ENCODE data around the gene NEIL1. TPM values are rescaled to one million over a fixed set of nuclear protein-coding genes. Genes with fewer than 3 reads are reported as not detected.
A peak's percentile ranks its signal among the peaks of the same experiment; 100 is the strongest.

The NEIL1 gene
- total RNA-seq, 2 experiments from 2014 or later, result 4.0 to 5.6 TPM

- Mint-ChIP-seq H3K27me3 (ENCODE audit: low read depth) (no peaks in the 10 kb centered on the region), H3K9me3 (no peaks in the 10 kb centered on the region), H3K27ac (no peak overlapping the region), H3K4me3 (no peak overlapping the region), H3K36me3 (ENCODE audit: low read depth) (peaks cover 17% of the 10 kb centered on the region), H3K4me1 (ENCODE audit: low read depth) (no peaks in the 10 kb centered on the region)
- CTCF ChIA-PET, result no interaction called here
- intact Hi-C loops (cut with micrococcal nuclease), result no loop called here
- DNase-seq, result no peak
These were observed 14.0 kb downstream of the NEIL1 start for GRCh38 chr15:75360856-75361255.

GRCh38 chr15:75361361-75361988, 14.6 kb downstream of the NEIL1 start:
- Mint-ChIP-seq H3K27me3 (ENCODE audit: low read depth) (no peaks in the 10 kb centered on the region), H3K27ac (no peak overlapping the region), H3K4me1 (ENCODE audit: low read depth) (no peaks in the 10 kb centered on the region), H3K36me3 (ENCODE audit: low read depth) (peaks cover 16% of the 10 kb centered on the region), H3K4me3 (no peak overlapping the region), H3K9me3 (no peaks in the 10 kb centered on the region)
- CTCF ChIA-PET, result no interaction called here
- DNase-seq, result no peak
- intact Hi-C loops (cut with micrococcal nuclease), result no loop called here

DNA sequence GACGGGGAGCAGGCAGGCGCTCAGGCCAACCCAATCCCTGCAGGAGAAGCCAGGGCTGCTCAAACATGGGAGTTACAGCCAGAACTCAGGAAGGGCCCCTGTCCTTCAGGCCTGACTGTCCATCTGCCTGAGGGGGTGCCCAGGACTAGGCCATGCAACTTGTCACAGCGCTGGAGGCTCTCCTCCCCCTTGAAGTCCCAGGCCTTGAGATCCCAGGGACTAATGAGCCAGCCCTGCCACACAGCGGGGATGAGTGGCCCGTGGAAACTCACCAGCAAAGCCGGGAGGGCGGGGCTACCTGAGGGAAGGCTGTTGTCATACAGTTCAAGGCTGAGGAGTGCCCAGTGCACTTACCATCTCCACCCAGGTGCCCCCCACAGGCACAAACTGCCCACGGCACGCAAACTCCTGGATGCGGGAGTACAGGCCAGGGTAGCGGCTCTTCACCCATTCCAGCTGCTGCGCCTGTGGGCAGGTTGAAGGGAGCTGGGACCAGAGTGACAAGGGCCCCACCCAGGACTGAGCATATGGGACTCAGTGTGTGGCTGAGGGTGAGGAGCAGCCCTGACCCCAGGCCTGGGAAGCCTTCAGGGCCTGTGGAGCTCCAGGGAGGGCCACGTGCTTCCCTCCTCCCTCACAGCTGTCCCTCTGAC, 15.3 kb downstream of the NEIL1 start:
- intact Hi-C loops (cut with micrococcal nuclease), result no loop called here
- no peak for DNase-seq
- H3K4me3 Mint-ChIP-seq, result no peak overlapping the region
- H3K27me3 Mint-ChIP-seq (ENCODE audit: low read depth), result no peaks in the 10 kb centered on the region
- H3K4me1 Mint-ChIP-seq (ENCODE audit: low read depth), result peaks cover 5% of the 10 kb centered on the region
- CTCF ChIA-PET, result no interaction called here
- H3K36me3 Mint-ChIP-seq (ENCODE audit: low read depth), result peaks cover 18% of the 10 kb centered on the region
- H3K9me3 Mint-ChIP-seq, result no peaks in the 10 kb centered on the region
- no peak overlapping the region for H3K27ac Mint-ChIP-seq

- no peaks in the 10 kb centered on the region for H3K9me3 Mint-ChIP-seq
- peaks cover 17% of the 10 kb centered on the region for H3K36me3 Mint-ChIP-seq (ENCODE audit: low read depth)
- peaks cover 11% of the 10 kb centered on the region for H3K4me1 Mint-ChIP-seq (ENCODE audit: low read depth)
- no peaks in the 10 kb centered on the region for H3K27me3 Mint-ChIP-seq (ENCODE audit: low read depth)
- no peak for DNase-seq
- CTCF ChIA-PET, result interaction anchor here (0.6 kb wide), 1 partner anchor 96 kb away, joined by 3 read pairs; no protein-coding TSS in a partner anchor
- no peak overlapping the region for H3K4me3 Mint-ChIP-seq
- intact Hi-C loops (cut with micrococcal nuclease), result no loop called here
- H3K27ac Mint-ChIP-seq, result no peak overlapping the region
These were observed 15.9 kb downstream of the NEIL1 start for GRCh38 chr15:75362642-75363249.

DNA sequence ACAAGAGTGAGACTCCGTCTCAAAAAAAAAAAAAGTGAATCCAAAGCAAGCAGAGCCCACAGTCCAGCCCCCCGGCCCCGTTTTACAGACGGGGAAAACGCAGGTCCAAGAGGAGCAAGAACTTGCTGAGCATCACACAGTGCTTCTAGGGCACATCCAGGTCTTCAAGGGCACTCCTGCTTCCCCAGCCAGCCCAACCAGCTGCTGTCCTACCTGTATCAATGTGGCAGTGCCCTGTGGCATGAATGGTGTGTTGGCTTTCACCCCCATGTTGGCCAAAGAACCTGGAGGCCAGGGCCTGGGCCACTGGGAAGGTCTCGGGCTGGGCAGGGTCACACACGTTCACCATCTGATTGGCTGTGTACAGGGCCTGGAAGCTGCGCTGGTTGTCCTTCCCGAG, 16.9 kb downstream of the NEIL1 start:
- no peaks in the 10 kb centered on the region for H3K9me3 Mint-ChIP-seq
- H3K27ac Mint-ChIP-seq, result no peak overlapping the region
- peaks cover 14% of the 10 kb centered on the region for H3K4me1 Mint-ChIP-seq (ENCODE audit: low read depth)
- no peaks in the 10 kb centered on the region for H3K27me3 Mint-ChIP-seq (ENCODE audit: low read depth)
- H3K4me3 Mint-ChIP-seq, result no peak overlapping the region
- CTCF ChIA-PET, result interaction anchor here (0.6 to 1.0 kb wide), 2 partner anchors 11 to 95 kb away, joined by 3 read pairs; no protein-coding TSS in a partner anchor
- intact Hi-C loops (cut with micrococcal nuclease), result no loop called here
- no peak for DNase-seq
- peaks cover 13% of the 10 kb centered on the region for H3K36me3 Mint-ChIP-seq (ENCODE audit: low read depth)

- Mint-ChIP-seq H3K27me3 (ENCODE audit: low read depth) (no peaks in the 10 kb centered on the region), H3K4me1 (ENCODE audit: low read depth) (peaks cover 25% of the 10 kb centered on the region), H3K4me3 (no peak overlapping the region), H3K36me3 (ENCODE audit: low read depth) (peaks cover 14% of the 10 kb centered on the region), H3K27ac (no peak overlapping the region), H3K9me3 (no peaks in the 10 kb centered on the region)
- DNase-seq, result no peak
- intact Hi-C loops (cut with micrococcal nuclease), result loop anchor here (5.0 kb wide), 2 partner anchors 142 to 437 kb away; no protein-coding TSS in a partner anchor
- CTCF ChIA-PET, result interaction anchor here (0.6 kb wide), 1 partner anchor 87 kb away, joined by 3 read pairs; no protein-coding TSS in a partner anchor
These were observed 18.0 kb downstream of the NEIL1 start for GRCh38 chr15:75364881-75365280.

DNA sequence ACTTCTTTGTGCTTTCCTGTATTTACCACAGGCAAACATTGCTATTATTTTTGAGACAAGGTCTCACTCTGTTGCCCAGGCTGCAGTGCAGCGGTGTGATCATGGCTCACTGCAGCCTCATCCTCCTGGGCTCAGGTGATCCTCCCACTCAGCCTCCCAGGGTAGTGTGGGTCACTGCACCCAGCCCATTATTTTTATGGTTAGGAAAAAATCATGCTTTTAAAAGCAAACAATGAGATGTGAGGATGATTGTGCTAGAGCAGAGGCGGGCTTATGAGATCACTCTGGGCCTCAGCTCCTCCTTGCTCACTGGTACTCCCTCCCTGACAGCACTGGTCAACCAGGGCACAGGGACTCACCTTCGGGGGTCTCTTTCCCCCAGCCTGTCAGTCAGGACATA, 19.3 kb downstream of the NEIL1 start:
- CTCF ChIA-PET, result interaction anchor here (0.6 to 3.3 kb wide), 4 partner anchors 80 to 203 kb away, joined by 3 to 30 read pairs (median 6); partner anchors contain the start of gene SIN3A
- Mint-ChIP-seq H3K27me3 (ENCODE audit: low read depth) (no peaks in the 10 kb centered on the region), H3K36me3 (ENCODE audit: low read depth) (peaks cover 14% of the 10 kb centered on the region), H3K9me3 (no peaks in the 10 kb centered on the region), H3K4me3 (no peak overlapping the region), H3K27ac (no peak overlapping the region), H3K4me1 (ENCODE audit: low read depth) (peaks cover 27% of the 10 kb centered on the region)
- DNase-seq, result no peak
- intact Hi-C loops (cut with micrococcal nuclease), result loop anchor here (5.0 kb wide), 2 partner anchors 141 to 436 kb away; no protein-coding TSS in a partner anchor

GRCh38 chr15:75367006-75367405, 20.2 kb downstream of the NEIL1 start:
- Mint-ChIP-seq H3K36me3 (ENCODE audit: low read depth) (peaks cover 20% of the 10 kb centered on the region), H3K4me1 (ENCODE audit: low read depth) (peaks cover 27% of the 10 kb centered on the region), H3K9me3 (no peaks in the 10 kb centered on the region), H3K4me3 (peak overlapping the region; percentile 9), H3K27me3 (ENCODE audit: low read depth) (no peaks in the 10 kb centered on the region), H3K27ac (no peak overlapping the region)
- DNase-seq, result no peak
- intact Hi-C loops (cut with micrococcal nuclease), result loop anchor here (1.0 to 5.0 kb wide), 3 partner anchors 140 to 435 kb away; no protein-coding TSS in a partner anchor
- CTCF ChIA-PET, result interaction anchor here (0.6 to 3.3 kb wide), 25 partner anchors 10 to 316 kb away, joined by 3 to 38 read pairs (median 5); partner anchors contain the start of genes COMMD4, IMP3, SIN3A and SNX33

GRCh38 chr15:75367406-75367912, 20.6 kb downstream of the NEIL1 start:
- peaks cover 27% of the 10 kb centered on the region for H3K4me1 Mint-ChIP-seq (ENCODE audit: low read depth)
- peak overlapping the region; percentile 53 for H3K27ac Mint-ChIP-seq
- peak overlapping the region; percentile 90 for H3K4me3 Mint-ChIP-seq
- CTCF ChIA-PET, result interaction anchor here (0.6 to 3.3 kb wide), 47 partner anchors 9 to 750 kb away, joined by 3 to 38 read pairs (median 4); partner anchors contain the start of genes COMMD4, IMP3, PTPN9 and SIN3A
- H3K9me3 Mint-ChIP-seq, result no peaks in the 10 kb centered on the region
- H3K36me3 Mint-ChIP-seq (ENCODE audit: low read depth), result peaks cover 20% of the 10 kb centered on the region
- no peaks in the 10 kb centered on the region for H3K27me3 Mint-ChIP-seq (ENCODE audit: low read depth)
- intact Hi-C loops (cut with micrococcal nuclease), result loop anchor here (1.0 to 5.0 kb wide), 3 partner anchors 140 to 435 kb away; no protein-coding TSS in a partner anchor
- no peak for DNase-seq

DNA sequence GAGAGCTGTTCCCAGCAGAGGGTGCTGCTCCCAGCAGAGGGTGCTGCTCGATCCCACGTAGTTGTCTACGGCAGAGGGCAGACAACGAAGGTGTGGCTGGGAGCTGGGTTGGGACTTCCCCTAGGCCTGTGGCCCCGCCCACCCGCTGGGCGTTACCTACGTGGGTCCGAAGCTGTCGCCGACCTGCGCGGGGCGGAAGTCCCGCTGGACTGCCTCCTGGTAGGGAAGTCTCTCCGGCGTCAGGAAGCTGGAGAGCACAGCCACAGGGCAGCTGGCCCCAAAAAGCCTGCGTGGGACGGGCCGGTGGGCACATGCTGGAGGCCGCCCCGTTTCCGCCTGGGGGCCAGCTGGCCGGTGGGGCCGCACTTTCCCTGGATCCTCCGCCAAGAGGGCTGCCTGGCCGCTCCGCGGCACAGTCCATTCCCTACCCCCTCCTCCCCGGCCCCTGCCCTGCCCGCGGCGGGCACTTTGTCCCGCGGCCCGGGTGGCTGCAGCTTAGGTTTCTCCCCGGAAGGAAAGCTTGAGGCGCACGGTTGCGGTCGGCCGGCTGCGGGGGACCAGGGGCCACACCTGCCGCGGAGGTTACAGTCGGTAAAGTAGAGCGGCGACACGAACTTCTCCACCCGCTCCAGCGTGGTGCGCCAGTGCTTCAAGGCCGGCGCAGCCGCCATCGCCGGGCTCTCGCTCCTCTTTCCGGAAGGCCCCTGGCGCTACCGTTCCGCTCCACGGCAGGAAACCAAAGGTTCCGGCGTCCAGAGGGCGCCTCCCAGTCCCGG, 21.3 kb downstream of the NEIL1 start, which contains the start of gene MAN2C1:
TSS of gene MAN2C1 (minus strand) at position 695 of the 776 bp plus-strand sequence. CDS start at position 671, 24 bp downstream.
- DNase-seq, result peak; percentile 96
- no peaks in the 10 kb centered on the region for H3K9me3 Mint-ChIP-seq
- peaks cover 27% of the 10 kb centered on the region for H3K4me1 Mint-ChIP-seq (ENCODE audit: low read depth)
- H3K4me3 Mint-ChIP-seq, result peak within 1 kb of the TSS; percentile 90
- CTCF ChIA-PET, result interaction anchor here (0.5 to 3.3 kb wide), 53 partner anchors 9 to 926 kb away, joined by 3 to 38 read pairs (median 4); partner anchors contain the start of genes COMMD4, IMP3, PTPN9 and SIN3A
- intact Hi-C loops (cut with micrococcal nuclease), result loop anchor here (1.0 to 5.0 kb wide), 7 partner anchors 86 to 434 kb away; partner anchors contain the start of genes IMP3, PTPN9 and SNUPN
- no peaks in the 10 kb centered on the region for H3K27me3 Mint-ChIP-seq (ENCODE audit: low read depth)
- peaks cover 20% of the 10 kb centered on the region for H3K36me3 Mint-ChIP-seq (ENCODE audit: low read depth)
- peak within 1 kb of the TSS; percentile 94 for H3K27ac Mint-ChIP-seq

GRCh38 chr15:75368689-75369239, 21.9 kb downstream of the NEIL1 start:
- intact Hi-C loops (cut with micrococcal nuclease), result loop anchor here (1.0 to 5.0 kb wide), 6 partner anchors 86 to 434 kb away; partner anchors contain the start of genes IMP3, PTPN9 and SNUPN
- peak; percentile 37 for DNase-seq
- H3K9me3 Mint-ChIP-seq, result no peaks in the 10 kb centered on the region
- no peaks in the 10 kb centered on the region for H3K27me3 Mint-ChIP-seq (ENCODE audit: low read depth)
- H3K36me3 Mint-ChIP-seq (ENCODE audit: low read depth), result peaks cover 21% of the 10 kb centered on the region
- CTCF ChIA-PET, result interaction anchor here (0.6 to 3.3 kb wide), 25 partner anchors 10 to 318 kb away, joined by 3 to 38 read pairs (median 4); partner anchors contain the start of genes COMMD4, IMP3, PTPN9 and SIN3A
- H3K27ac Mint-ChIP-seq, result peak overlapping the region; percentile 94
- peaks cover 27% of the 10 kb centered on the region for H3K4me1 Mint-ChIP-seq (ENCODE audit: low read depth)
- H3K4me3 Mint-ChIP-seq, result peak overlapping the region; percentile 90
